ENCODE data around the gene RCSD1. TPM values are rescaled to one million over a fixed set of nuclear protein-coding genes. Genes with fewer than 3 reads are reported as not detected.

The RCSD1 gene
- polyA plus RNA-seq, 1 experiment = not detected

DNA sequence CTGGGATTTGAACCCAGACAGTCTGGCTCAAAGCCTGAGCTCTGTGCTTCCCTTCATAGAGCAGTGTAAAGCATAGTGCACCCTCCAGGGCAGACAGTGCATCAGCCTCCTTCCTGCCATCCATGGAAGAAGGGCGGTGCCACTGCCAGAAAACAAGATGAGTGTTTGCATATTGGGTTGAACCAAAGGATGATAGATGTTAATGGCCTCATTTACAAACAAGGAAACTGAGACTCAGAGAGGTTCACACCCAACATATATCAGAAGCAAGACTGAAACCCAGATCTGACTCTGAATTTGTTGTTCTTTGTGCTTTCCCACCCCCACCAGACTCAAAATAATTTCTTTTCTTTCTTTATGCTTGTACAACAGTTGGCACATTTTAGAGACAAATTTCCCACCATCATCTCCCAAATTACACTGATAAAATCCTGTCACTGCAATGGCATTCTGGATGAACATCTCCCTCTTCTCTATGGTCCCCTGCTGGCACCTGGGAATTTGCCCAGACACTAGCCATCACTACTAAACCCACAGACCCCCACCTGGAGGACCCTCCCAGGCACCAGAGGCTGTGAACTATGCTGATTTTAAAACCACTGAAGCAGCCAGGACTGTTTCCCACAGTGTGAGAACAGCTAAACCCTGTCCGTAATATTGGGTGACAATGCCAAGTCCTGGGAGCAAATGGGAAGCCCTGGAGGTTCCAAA lies 46.3 kb downstream of the RCSD1 start:
- H3K9me3 ChIP-seq (ENCODE audit: control insufficient read depth, insufficient read depth, low read length) = no peaks in the 10 kb centered on the region
- H3K27ac ChIP-seq (ENCODE audit: low read depth, low read length) = no peak overlapping the region
- H3K27me3 ChIP-seq (ENCODE audit: control insufficient read depth, insufficient read depth, low read length) = peaks cover 30% of the 10 kb centered on the region
- TF ChIP-seq, protein P1, sequence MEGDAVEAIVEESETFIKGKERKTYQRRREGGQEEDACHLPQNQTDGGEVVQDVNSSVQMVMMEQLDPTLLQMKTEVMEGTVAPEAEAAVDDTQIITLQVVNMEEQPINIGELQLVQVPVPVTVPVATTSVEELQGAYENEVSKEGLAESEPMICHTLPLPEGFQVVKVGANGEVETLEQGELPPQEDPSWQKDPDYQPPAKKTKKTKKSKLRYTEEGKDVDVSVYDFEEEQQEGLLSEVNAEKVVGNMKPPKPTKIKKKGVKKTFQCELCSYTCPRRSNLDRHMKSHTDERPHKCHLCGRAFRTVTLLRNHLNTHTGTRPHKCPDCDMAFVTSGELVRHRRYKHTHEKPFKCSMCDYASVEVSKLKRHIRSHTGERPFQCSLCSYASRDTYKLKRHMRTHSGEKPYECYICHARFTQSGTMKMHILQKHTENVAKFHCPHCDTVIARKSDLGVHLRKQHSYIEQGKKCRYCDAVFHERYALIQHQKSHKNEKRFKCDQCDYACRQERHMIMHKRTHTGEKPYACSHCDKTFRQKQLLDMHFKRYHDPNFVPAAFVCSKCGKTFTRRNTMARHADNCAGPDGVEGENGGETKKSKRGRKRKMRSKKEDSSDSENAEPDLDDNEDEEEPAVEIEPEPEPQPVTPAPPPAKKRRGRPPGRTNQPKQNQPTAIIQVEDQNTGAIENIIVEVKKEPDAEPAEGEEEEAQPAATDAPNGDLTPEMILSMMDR (IDR thresholded peaks at IDR 0.05; ENCODE audit: low read depth, low read length) = no peak
- DNase-seq (ENCODE audit: low read depth, low spot score) = no peak
- no peak overlapping the region for H3K4me3 ChIP-seq (ENCODE audit: low read depth, low read length)
- ChIA-PET POLR2A (interaction anchor here (0.5 kb wide), 1 partner anchor 19 kb away, joined by 3 read pairs; no protein-coding TSS in a partner anchor), CTCF (interaction anchor here (2.7 kb wide), 1 partner anchor 11 kb away, joined by 13 read pairs; no protein-coding TSS in a partner anchor)

DNA sequence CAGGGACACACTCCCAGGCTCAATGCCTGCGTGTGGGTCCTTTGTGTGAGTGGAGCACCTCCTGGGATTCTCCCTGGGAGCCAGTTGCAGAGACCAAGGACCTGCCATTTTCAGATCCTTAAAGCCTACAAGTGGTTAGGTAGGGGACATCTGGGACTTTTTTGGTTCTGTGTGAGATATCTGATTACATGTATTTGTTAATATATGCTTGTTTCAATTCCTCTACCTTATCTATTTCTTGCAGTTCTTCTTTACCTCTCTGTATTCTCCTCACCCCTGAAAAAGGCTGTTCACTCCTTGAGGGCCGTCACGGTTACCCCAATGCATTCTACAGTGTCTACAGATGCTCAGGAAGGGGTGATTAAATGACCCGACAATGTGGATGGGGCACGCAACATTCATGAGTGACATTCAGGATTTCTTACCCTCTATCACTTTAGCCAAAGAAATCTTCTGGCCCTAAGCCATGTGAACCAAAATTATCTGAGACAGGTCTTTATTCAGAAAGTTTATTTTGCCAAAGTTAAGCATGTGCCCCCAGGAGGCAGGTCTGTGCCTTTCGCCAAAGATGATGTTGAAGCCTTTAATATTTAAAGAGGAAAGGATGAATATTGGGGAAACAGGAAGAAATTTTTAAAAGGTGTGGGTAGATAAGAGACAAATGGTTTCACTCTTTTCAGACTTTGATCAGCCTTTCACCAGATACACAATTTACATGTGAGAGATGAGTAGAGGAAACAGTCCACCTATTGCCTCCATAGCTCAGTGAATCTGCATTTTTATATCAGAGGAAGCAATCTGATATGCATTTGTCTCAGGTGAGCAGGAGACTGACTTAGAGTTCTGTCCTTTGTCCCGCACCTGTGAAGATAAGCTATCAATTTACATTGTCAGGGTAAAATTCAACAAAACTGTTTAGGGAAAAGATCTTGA lies 47.1 kb downstream of the RCSD1 start:
- Histone ChIP-seq H3K4me3 (ENCODE audit: low read depth, low read length) (no peak overlapping the region), H3K27ac (ENCODE audit: low read depth, low read length) (no peak overlapping the region), H3K27me3 (ENCODE audit: control insufficient read depth, insufficient read depth, low read length) (peaks cover 33% of the 10 kb centered on the region), H3K9me3 (ENCODE audit: control insufficient read depth, insufficient read depth, low read length) (no peaks in the 10 kb centered on the region)
- no peak for DNase-seq (ENCODE audit: low read depth, low spot score)
- TF ChIP-seq, protein P1 (IDR thresholded peaks at IDR 0.05; ENCODE audit: low read depth, low read length) = no peak
- ChIA-PET CTCF (interaction anchor here (0.6 kb wide), 1 partner anchor 61 kb away, joined by 4 read pairs; no protein-coding TSS in a partner anchor), POLR2A (no interaction called here)

DNA sequence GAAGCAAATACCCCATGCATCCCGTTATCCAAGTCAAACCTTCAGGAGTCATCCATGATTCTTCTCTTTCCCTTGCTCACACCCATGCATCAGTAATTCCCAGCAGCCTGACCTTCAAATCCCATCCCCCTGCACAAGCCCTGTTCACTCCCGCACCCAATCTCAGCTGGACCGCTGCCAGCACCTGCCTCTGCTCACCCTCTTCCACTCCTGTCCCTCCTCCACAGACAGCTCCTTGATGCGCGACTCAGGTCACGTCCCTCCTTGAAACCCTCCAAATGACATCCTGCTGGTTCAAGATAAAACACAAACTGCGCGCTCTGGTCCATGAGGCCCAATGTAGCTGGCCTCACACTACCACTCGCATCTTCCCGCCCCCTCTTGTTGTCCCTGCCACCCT lies 48.4 kb downstream of the RCSD1 start:
- DNase-seq (ENCODE audit: low read depth, low spot score) = no peak
- Histone ChIP-seq H3K9me3 (ENCODE audit: control insufficient read depth, insufficient read depth, low read length) (no peaks in the 10 kb centered on the region), H3K27me3 (ENCODE audit: control insufficient read depth, insufficient read depth, low read length) (peaks cover 31% of the 10 kb centered on the region), H3K27ac (ENCODE audit: low read depth, low read length) (no peak overlapping the region), H3K4me3 (ENCODE audit: low read depth, low read length) (no peak overlapping the region)
- TF ChIP-seq, protein P1 (IDR thresholded peaks at IDR 0.05; ENCODE audit: low read depth, low read length) = no peak
- CTCF ChIA-PET = interaction anchor here (0.6 to 2.1 kb wide), 2 partner anchors 10 to 18 kb away, joined by 3 to 8 read pairs; no protein-coding TSS in a partner anchor
- POLR2A ChIA-PET = no interaction called here

GRCh38 chr1:167678838-167679237 lies 48.8 kb downstream of the RCSD1 start:
- POLR2A ChIA-PET = no interaction called here
- Histone ChIP-seq H3K27ac (ENCODE audit: low read depth, low read length) (no peak overlapping the region), H3K9me3 (ENCODE audit: control insufficient read depth, insufficient read depth, low read length) (no peaks in the 10 kb centered on the region), H3K4me3 (ENCODE audit: low read depth, low read length) (no peak overlapping the region), H3K27me3 (ENCODE audit: control insufficient read depth, insufficient read depth, low read length) (peaks cover 30% of the 10 kb centered on the region)
- DNase-seq (ENCODE audit: low read depth, low spot score) = no peak
- TF ChIP-seq, protein P1 (IDR thresholded peaks at IDR 0.05; ENCODE audit: low read depth, low read length) = no peak
- CTCF ChIA-PET = interaction anchor here (0.6 to 2.1 kb wide), 2 partner anchors 9 to 19 kb away, joined by 3 to 8 read pairs; no protein-coding TSS in a partner anchor

Measured in AG04450 (cell line).